ENCODE results near the gene MADD.

Gene MADD

DNA sequence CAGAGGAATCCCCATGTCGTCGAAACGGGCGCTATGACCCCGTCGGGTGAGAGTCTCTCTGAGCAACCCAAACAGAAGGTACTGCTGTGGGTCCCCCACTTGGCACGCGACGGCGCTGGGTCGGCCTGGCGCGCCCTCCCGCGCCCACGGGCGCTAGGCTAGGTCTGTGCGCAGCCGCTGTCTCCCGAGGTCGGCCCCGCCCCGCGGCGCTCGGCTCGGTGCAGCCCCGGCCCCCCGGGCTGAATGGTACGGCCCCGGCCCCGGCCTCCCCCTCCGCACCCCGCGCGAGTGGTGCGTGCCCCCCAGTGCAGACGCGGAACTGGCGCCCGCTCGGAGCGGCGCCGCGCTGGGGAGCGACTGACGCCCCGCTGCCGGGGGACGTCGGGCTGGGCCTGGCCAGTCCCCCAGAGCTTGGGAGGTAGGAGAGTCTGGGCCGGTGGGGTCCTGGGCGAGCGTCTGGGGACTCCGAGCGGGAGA, at the start of gene MADD:
TSS of gene MADD (plus strand) at position 305 of the 477 bp plus-strand sequence.
- peak; percentile 79 to 89 for DNase-seq (ENCODE audit: low read depth in 2 of 2)
- TF ChIP-seq, protein P1, sequence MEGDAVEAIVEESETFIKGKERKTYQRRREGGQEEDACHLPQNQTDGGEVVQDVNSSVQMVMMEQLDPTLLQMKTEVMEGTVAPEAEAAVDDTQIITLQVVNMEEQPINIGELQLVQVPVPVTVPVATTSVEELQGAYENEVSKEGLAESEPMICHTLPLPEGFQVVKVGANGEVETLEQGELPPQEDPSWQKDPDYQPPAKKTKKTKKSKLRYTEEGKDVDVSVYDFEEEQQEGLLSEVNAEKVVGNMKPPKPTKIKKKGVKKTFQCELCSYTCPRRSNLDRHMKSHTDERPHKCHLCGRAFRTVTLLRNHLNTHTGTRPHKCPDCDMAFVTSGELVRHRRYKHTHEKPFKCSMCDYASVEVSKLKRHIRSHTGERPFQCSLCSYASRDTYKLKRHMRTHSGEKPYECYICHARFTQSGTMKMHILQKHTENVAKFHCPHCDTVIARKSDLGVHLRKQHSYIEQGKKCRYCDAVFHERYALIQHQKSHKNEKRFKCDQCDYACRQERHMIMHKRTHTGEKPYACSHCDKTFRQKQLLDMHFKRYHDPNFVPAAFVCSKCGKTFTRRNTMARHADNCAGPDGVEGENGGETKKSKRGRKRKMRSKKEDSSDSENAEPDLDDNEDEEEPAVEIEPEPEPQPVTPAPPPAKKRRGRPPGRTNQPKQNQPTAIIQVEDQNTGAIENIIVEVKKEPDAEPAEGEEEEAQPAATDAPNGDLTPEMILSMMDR (IDR thresholded peaks at IDR 0.05; ENCODE audit: low read depth, low read length), result no peak
- peak within 1 kb of the TSS; percentile 72 to 80 for H3K4me3 ChIP-seq (replicated peaks in 1 of 2; ENCODE audit: low read depth in 2 of 2, low read length in 2 of 2)

DNA sequence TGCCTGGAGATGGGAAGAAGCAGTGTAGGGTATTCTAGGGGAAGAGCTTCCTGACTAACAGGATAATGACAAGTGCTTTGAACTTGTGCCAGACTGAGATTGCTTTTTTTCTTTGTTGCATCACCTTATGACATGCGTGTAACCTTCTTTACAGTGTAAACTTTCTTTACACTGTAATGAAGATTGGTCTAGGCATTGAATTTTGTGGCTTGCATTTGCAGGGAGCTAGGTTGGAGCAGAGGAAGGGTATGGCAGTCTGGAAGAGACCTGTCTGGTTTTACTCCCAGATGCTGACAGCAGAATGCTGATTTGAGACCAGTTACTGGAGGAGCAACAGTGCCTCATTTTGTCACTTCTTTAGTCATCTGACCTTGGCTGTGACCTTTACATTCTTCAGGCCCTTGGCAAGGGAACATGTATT, 49.5 kb upstream of the MADD start:
- TF ChIP-seq, protein P1 (IDR thresholded peaks at IDR 0.05; ENCODE audit: low read depth, low read length), result no peak
- peak; percentile 89 to 92 for DNase-seq (ENCODE audit: low read depth in 2 of 2)
- H3K4me3 ChIP-seq (replicated peaks in 1 of 2; ENCODE audit: low read depth in 2 of 2, low read length in 2 of 2), result no peak overlapping the region

DNA sequence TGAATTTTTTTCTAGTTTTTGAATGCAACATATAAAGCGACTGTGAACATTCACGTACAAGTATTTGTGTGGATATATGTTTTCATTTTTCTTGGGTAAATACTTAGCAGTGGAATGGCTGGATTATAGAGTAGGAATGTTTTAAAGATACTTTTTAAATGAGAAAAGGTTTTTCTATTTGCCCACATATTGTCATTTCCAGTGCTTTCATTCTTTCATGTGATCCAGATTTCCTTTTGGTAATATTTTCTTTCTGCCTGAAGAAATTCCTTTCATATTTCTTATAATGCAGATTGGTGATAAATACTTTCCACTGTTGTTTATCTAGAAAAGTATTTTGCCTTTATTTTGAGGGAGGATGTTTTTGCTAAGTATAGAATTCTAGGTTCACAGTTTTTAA, 47.2 kb upstream of the MADD start:
- no peak overlapping the region for H3K4me3 ChIP-seq (replicated peaks in 1 of 2; ENCODE audit: low read depth in 2 of 2, low read length in 2 of 2)
- DNase-seq (ENCODE audit: low read depth in 2 of 2), result no peak
- TF ChIP-seq, protein P1 (IDR thresholded peaks at IDR 0.05; ENCODE audit: low read depth, low read length), result no peak

DNA sequence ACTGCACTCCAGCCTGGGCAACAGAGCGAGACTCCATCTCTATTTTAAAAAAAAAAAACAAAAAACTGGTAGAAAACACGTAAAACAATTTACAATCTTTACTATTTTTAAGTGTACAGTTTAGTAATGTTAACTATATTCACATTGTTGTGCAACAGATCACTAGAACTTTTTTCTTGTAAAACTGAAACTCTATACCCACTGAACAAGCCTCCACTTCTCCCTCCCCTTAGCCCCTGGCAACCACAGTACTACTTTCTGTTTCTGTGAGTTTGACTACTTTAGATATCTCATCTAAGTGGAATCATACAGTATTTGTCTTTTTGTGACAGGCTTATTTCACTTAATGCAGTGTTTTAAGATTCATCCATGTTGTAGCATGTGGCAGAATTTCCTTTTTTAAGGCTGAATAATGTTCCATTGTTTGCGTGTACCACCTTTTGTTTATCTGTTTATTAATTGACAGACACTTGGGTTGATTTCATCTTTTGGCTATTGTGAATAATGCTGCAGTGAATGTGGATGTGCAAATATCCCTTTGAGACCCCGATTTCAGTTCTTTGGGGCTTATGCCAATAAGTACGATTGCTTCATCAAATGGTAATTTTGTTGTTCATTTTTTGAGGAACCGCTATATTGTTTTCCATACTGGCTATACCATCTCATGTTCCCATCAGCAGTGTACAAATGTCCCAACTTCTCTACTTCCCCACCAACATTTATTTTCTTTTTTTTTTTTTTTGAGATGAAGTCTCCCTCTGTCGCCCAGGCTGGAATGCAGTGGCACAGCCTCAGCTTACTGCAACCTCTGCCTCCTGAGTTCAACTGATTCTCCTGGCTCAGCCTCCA, 44.2 kb upstream of the MADD start:
- no peak for DNase-seq (ENCODE audit: low read depth in 2 of 2)
- H3K4me3 ChIP-seq (replicated peaks in 1 of 2; ENCODE audit: low read depth in 2 of 2, low read length in 2 of 2), result no peak overlapping the region
- TF ChIP-seq, protein P1 (IDR thresholded peaks at IDR 0.05; ENCODE audit: low read depth, low read length), result no peak

DNA sequence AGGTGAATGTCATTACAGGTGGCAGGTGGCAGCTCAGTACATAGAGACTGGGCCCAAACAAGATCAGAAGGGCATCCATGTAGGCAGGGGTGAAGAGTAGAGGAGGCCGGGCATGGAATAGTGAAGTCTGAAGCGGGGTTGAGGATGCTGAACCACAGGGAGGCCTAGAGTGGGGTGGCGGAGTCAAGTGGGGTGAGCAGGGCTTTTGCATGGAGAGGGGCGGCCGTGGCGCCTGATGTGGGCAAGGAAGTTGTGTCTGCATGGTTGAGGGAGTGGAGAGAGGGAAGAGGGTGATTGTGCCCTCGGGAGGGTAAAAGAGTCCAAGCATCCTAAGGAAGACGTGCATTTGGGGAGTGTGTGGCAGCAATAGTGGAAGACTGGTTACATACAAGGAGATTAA, 40.8 kb upstream of the MADD start:
- DNase-seq (ENCODE audit: low read depth in 2 of 2), result no peak
- TF ChIP-seq, protein P1 (IDR thresholded peaks at IDR 0.05; ENCODE audit: low read depth, low read length), result no peak
- H3K4me3 ChIP-seq (replicated peaks in 1 of 2; ENCODE audit: low read depth in 2 of 2, low read length in 2 of 2), result no peak overlapping the region

DNA sequence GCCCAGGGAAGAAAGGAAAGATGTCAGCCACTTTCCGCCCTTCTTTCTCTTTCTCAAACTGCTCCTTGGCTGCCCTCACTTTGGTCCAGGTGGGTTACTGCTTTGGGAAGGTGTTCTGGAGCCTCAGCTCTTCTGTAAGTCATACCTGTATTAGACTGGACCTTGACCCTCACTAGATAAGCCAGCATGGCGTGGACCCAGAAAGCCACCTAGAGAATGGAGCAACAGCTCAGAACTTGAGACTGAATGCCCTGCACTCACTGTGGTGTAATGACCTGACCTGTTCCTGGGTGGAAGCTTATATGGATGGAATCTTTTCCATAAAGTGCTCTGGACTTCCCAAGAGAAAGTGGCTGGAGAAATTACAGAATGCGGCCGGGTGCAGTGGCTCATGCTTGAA, 36.9 kb upstream of the MADD start:
- H3K4me3 ChIP-seq (replicated peaks in 1 of 2; ENCODE audit: low read depth in 2 of 2, low read length in 2 of 2), result no peak overlapping the region
- TF ChIP-seq, protein P1 (IDR thresholded peaks at IDR 0.05; ENCODE audit: low read depth, low read length), result no peak
- no peak for DNase-seq (ENCODE audit: low read depth in 2 of 2)

Measured in cardiac fibroblast (primary cell).